GM19193 (cell line): ENCODE data around the gene AHCTF1.

Source experiments
- POLR2A ChIP-seq: IDR thresholded peaks from 4 replicates; pipeline ENCODE4 v1.6.1; 2011; ENCODE audit not compliant: insufficient read depth, insufficient read length; ENCODE audit errors: extremely low read depth

Gene AHCTF1

DNA sequence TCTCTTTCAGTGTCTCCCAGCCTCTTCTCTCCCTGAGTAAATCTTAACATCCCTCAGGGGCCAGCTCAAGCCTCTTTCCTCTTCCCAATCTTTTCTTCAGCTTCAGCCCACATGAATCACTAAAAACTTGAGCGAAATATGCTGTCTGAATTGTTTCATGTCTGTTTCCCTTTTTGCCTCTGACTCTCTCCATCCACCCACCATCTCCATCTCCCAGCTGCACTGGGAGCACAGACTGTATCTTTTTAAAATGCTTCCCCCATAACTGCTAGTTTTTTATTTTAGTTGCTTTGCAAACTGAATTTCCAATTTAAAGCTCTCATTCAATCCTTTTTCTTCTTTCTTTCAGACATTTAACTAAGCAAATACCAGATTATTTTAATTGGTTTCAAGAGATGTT is 3.0 kb upstream of the AHCTF1 start:
- TF ChIP-seq POLR2A: no peak

DNA sequence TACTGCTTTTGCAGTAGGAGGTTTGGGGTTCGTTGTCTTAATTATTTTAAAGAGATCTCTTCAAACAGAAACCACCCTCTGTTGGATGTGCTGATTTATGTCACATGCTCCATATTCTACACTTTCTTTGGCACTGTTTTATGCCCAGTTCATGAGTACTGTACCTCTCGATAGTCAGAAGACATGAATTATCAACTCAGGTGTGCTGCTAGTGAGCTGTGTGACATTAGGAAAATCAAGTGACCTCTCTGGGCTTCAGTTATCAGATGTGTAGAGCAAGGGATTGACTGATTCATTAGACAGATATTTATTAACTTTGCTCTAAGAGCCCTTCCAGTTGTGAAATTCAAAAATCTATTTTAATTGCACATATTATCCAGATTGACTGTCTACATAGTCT is 2.1 kb upstream of the AHCTF1 start:
- no peak for TF ChIP-seq POLR2A

DNA sequence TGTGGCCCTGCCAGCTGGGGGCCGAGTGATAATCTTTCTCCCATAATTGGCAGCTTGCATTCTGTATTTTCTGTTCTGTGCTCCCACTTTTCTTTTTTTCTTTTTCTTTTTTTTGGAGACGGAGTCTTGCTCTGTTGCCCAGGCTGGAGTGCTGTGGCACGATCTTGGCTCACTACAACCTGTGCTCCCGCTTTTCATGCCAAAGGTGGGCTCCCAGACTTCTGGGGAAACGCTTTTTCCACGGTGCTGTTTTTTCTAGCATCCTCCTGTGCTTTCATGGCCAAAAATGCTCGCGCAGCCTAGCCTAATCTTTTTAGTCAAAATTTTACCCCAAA is 585 bp upstream of the AHCTF1 start:
- no peak for TF ChIP-seq POLR2A

DNA sequence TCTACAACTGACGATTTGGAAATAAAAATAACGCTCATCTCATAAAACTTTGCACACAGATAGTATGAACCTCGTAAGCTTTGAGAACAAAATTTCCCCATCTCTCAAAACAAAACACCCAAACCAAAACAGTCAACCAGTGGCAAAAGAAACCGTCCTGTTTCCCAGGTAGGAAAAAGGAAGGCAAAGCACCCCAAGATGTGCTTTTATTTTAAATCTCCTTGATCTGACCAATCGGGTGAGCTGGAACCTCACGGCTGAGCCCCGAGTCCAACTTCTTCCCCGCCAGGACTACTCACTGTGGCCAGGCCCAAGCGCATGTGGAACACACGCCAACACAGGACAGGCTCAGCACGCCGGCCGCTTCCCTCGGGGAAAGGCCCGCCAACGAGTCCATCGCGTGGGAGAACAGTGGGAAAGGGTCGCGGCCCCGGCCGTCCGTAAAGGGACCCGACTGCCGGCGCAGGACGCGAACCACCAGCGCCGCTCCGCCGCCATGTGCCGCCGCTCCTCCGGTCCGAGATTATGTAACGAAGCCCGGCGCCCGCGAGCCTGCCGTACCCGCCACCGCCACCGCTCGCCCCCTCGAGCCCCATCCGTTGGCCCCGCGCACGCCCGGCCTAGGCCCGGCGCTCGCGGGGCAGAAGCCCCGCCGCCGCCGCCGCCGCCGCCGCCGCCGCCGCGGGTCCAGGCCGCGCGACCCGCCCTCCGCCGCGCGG is 759 bp downstream of the AHCTF1 start:
- TF ChIP-seq POLR2A: no peak

GRCh38 chr1:246925997-246926626 is 5.6 kb downstream of the AHCTF1 start:
- TF ChIP-seq POLR2A: no peak

DNA sequence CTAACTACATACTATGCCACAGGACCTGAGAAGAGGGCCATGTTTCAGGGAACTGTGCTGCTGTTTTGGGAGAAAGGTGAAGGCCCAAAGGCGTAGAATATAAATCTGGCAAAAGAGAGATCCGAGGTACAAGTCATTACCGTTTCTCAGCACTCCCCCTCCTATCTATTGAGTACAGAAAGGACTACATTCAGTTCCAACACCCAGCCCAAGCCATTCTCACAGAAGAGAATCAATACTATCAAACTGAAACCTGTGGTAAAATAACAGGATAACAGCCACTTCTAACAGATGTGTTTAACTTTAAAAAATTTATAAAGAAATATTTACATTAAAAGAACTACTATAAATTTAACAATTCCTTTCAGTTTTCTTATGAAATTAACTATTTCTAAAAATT is 7.8 kb downstream of the AHCTF1 start:
- TF ChIP-seq POLR2A: no peak

GRCh38 chr1:246923482-246923881 is 8.3 kb downstream of the AHCTF1 start:
- TF ChIP-seq POLR2A: no peak

GRCh38 chr1:246921481-246921880 is 10.3 kb downstream of the AHCTF1 start:
- TF ChIP-seq POLR2A: no peak

- no peak for TF ChIP-seq POLR2A
Measured at GRCh38 chr1:246919902-246920301, 11.8 kb downstream of the AHCTF1 start.

DNA sequence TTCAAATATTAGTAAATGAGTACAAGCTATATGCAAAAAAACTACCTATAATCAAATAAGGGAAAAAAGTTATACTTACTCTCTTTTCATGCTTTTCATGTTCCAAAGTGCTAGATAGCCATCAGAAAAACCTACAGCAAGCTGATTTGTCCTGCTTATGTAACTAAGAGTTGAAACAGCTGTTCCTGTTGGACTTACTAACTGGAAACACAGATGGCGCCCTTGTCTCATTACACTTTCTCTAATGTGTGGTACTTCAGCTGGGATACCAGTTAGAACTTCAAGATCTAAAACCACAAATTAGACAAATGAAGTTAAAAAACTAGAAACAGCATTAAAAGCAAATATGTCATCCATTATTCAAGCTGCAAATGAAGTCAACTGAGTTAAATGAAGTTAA is 24.3 kb downstream of the AHCTF1 start:
- no peak for TF ChIP-seq POLR2A

DNA sequence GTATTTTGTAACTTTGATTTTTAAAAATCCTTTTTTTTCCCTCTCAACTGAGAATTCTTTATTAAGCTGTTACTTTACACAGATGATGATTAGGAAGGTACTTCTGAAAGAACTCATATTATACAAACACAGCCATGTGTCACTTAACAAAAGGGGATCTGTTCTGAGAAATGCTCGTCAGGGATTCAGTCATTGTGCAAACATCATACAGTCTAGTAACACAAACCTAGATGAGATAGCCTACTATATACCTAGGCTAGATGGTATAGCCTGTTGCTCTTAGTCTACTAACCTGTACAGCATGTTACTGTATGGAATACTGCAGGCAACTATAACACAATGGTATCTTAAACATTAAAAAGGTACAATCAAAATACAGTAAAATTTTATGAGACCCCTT is 24.9 kb downstream of the AHCTF1 start:
- TF ChIP-seq POLR2A: no peak

DNA sequence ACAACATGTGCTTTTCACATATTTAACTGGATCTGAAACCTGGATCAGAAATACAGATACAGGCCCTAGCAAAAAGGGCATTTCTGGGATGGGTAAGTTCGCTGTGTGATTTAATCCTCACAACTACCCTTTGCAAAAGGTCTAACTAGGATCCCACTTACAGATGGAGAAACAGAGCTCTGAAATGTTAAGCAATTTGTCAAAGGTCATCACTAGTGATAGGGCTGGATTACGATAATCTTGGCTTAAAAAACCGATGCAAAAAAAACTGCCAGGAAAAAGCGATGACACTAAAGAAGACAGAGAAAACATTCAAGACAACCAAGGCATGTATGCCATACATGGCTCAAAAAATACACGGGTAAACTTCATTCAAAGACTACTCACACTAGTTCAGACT is 29.9 kb downstream of the AHCTF1 start:
- no peak for TF ChIP-seq POLR2A

DNA sequence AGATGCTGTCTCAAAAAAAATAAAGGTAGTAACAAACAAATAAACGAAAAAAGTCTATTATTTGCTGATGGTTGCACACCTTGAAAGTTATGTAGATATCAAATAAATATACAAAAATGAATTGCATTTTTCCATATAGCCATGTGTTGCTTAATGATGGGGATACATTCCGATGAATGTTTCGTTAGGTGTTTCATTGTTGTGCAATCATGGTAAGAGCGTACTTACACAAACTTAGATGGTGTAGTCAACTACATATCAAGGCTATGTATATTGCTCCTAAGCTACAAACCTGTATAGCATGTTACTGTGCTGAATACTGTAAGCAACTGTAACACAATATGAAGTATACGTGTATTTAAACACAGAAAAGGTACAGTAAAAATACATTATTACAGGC is 34.4 kb downstream of the AHCTF1 start:
- no peak for TF ChIP-seq POLR2A

GRCh38 chr1:246893191-246893939 is 38.4 kb downstream of the AHCTF1 start:
- no peak for TF ChIP-seq POLR2A

DNA sequence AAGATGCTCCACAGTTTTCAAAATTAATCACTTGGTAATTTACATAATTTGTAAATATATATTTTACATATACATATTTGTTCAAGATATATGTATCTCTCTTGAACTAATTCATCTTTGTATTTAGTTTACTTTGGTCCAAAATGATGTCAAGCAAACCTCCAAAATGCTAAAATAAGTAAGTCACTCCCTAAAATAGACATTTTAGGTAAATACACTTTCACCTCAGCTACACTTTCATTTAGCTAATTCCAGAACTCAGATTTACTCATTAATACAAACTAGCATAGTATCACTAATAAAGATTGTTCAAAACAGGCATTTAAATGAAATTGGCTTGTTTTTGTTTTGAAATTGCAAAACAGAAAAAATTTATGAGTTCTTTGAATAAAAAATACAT is 40.6 kb downstream of the AHCTF1 start:
- no peak for TF ChIP-seq POLR2A

DNA sequence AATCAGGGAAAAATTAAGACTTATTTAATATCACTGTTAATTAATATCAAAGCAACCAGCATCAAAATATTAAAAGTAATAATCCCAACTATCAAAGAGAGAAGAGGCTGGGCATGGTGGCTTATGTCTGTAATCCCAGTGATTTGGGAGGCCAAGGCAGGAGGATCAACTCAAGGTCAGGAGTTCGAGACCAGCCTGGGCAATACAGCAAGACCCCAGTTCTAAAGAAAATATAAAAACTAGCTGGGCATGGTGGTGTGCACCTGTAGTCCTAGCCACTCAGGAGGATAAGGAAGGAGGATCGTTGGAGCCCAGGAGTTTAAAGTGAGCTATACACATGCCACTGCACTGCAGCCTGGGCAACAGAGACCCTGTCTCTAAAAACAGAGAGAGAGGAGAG is 43.2 kb downstream of the AHCTF1 start:
- no peak for TF ChIP-seq POLR2A
